GM19463 (cell line): ENCODE data around the gene SEPTIN3.
A peak's percentile ranks its signal among the peaks of the same experiment; 100 is the strongest.

Source experiments
- ATAC-seq: cut with Tn5 transposase; IDR thresholded peaks from one replicate; pipeline ENCODE4 v1.9.1; 2021; ENCODE audit warnings: mild to moderate bottlenecking, moderate library complexity; ENCODE audit not compliant: unreplicated experiment

SEPTIN3 gene, protein sequence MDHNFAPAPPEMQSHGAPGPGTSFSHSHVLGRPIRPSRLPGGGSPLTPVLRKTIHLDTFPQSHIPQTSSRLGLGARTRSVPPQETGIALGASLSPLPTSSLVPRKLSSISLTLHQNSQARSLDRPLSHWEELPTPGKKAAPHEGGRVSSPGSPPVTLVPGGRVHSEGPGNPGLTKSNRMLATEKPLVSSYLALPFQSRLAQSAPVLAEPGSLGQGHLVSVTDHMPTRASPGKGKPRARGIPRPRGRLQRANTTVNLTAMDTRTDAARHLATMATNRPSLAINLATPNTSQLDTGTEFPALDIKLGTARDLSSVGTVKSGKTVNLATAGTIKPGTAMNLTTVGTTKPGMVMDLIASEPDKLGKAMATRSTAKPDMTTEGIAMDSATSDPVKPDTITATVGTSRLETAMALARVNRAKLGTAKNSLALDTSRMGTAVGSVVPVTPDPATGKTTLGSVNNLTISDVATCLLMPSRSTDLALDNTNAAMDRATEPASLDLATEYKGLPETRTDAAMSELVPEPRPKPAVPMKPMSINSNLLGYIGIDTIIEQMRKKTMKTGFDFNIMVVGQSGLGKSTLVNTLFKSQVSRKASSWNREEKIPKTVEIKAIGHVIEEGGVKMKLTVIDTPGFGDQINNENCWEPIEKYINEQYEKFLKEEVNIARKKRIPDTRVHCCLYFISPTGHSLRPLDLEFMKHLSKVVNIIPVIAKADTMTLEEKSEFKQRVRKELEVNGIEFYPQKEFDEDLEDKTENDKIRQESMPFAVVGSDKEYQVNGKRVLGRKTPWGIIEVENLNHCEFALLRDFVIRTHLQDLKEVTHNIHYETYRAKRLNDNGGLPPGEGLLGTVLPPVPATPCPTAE

GRCh38 chr22:41969110-41969646, at the start of gene SEPTIN3:
Gene SEPTIN3 (plus strand): TSS chr22:41969443. CDS start chr22:41971493, 2,050 bp downstream.
- no peak for ATAC-seq

DNA sequence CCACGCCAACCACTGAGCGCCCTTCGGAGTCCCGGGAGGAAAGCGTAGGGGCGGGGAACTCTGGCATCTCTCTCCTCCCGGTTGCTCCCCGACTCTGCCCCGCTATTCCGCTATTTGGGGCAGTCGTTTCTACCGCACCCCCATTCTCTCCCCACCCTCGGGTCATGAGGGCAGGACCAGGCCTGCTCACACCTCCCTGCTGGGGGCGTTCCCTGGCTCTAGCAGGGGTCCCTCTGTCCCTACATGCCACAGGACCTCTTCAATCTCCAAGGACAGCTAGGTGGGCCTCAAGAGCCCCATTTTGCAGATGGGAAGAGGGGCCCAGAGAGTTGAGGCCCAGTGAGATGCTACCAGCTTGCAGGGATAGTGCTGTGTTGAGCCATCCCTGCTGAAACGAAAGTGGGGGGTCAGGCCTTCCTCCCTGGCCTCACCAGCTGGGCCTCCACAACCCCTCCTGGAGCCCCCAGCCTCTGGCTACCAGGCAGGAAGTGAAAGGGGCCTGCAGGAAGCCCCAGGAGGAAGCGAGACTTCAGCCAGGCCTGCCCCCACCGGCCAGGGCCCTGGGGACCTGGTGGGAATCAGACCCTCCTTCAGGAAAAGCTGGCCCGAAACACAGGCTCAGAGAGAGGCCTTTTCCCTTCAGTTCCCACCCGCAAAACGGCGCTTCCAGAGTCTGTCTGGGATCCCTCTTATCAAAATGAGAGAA, 48.8 kb upstream of the SEPTIN3 start:
- peak; percentile 25 for ATAC-seq

DNA sequence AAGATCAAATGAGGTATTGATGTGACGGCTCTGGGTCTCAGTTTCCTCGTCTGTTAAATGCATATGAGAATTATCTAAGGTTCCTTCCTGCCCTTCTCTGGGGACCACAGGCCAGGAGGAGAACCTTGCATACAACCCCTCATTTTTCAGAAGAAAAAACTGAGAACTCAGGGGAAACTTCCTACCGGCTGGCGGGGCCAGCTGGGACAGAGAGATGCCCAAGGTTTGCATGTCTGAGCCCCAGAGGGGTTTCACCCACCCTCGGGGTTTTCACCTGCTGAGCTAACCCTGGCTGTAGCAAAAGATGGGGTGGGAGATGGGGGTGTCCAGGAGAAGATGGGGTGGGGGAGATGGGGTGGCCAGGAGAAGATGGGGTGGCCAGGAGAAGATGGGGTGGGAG, 46.9 kb upstream of the SEPTIN3 start:
- ATAC-seq = no peak

DNA sequence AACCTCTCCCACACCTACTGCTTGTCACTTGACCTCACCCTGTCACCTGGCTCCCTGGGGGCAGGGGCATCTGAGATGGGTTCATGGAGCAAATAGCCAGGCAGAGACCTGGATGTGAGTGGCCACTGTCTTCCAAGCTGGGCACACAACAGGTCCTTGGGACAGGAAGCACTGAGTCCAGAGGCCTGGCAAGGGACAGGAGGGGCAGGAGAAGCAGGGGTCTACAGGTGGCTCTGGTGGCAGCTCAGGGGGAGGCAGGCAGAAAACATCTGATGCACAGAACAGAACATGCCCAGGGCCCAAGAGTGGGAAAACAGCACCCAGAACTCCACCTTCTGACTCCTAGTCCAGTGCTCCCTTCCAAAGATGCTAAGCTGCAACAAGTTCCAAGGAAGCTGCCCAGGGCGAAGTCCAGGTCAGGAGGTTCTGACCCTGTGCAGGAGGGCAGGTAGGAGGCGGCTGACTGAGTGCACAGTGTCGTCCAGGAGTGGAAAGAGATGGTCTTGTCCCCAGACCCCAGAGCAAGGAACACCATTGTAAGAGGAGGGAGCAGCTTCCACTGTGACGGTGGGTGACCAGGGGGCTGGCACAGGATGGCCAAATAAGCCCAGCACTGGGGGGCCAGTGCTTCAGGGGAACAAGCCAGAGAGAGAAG, 46.2 kb upstream of the SEPTIN3 start:
- no peak for ATAC-seq

GRCh38 chr22:41923595-41924276, 45.5 kb upstream of the SEPTIN3 start:
- no peak for ATAC-seq

DNA sequence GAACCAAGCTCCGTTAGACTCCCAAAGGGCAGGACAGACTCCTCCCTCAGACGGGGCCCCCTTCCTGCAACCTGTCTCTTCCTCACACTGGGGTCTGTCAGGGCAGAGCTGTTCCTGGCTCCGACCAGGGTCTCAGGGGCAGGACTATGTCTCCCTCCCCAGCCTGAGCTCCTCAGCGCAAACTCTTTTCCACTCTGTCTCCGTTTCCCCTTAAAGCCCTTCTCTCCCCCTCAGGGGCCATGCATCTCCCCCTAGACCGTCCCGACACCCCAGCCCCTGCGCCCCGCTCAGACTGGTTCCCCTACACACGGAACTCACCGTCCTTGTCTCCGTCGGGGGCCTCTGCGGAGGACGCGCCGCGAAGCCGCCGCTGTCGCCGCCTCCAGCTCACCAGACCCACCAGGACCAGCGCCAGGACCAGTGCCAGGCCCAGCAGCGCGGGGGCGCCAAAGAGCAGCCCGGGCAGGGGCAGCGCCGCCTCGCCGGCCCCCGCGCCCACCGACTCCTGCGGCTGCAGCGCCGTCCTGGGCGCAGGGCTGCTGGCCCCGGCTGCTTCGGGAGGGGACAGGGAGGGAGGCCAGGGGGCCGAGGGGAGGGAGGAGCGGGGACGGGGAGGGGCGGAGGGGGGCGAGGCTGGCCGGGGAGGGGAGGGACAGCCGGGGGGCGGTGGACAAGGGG, 43.3 kb upstream of the SEPTIN3 start:
- ATAC-seq = peak; percentile 47

DNA sequence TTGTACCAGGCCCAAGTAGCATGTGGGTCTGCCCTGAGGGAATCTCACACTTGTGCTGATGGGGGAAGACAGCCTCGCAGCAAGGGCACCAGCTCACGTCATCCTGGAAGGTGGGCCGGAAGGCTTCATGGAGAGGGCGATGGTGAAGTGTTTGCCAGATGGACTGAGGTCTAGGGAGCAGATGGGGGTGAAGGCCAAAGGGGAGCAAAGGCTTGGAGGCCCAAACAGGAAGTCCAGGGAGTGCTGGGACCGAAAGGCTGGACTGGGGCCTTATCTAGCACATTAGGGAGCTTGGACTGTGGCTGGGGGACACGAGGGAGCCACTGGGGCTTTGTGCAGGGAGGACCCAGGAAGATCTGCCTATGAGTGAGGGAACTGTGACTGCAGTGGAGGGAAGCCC, 41.4 kb upstream of the SEPTIN3 start:
- no peak for ATAC-seq

DNA sequence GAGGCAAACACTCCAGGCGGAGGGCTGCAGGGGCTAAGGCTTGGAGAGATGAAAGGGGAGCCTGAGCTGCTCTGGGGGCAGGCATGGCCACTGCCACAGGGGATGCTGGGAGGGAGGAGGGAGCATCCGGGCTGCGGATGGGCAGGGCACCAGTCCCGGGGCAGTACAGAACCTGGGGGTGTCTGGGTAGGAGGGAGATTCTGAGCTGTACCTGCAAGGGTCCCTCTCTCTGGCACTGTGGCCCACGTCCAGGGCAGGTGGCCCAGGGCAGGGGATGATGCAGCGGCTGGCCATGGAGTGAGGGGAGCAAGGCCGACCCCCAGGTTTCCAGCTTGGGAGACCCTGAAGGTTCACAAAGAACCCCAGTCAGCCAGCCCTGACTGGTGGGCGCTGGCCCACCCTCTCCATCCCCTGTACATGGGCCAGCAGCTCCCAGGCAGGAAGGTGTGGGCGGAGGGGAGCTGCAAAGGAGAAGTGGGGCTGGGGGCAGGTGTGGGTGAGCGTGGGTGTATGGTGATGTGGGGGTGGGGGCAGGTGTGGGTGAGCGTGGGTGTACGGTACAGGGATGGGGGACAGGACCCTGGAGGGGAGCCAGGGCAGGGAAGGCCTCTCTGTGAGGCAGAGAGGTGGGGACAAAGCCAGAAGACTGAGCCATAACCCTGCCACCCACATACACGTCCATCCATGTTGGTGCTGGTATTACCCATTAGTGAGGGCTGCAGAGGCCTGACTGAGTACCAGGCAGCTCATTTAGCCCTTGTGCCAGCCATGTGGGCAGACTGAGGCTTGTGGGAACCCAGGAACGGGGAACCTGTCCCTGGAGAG, 40.4 kb upstream of the SEPTIN3 start:
- ATAC-seq = no peak

- no peak for ATAC-seq
These were observed 39.8 kb upstream of the SEPTIN3 start for GRCh38 chr22:41929418-41929810.

- no peak for ATAC-seq
These were observed 37.5 kb upstream of the SEPTIN3 start for GRCh38 chr22:41931701-41932269.

- ATAC-seq = no peak
These were observed 36.9 kb upstream of the SEPTIN3 start for GRCh38 chr22:41932353-41932752.

DNA sequence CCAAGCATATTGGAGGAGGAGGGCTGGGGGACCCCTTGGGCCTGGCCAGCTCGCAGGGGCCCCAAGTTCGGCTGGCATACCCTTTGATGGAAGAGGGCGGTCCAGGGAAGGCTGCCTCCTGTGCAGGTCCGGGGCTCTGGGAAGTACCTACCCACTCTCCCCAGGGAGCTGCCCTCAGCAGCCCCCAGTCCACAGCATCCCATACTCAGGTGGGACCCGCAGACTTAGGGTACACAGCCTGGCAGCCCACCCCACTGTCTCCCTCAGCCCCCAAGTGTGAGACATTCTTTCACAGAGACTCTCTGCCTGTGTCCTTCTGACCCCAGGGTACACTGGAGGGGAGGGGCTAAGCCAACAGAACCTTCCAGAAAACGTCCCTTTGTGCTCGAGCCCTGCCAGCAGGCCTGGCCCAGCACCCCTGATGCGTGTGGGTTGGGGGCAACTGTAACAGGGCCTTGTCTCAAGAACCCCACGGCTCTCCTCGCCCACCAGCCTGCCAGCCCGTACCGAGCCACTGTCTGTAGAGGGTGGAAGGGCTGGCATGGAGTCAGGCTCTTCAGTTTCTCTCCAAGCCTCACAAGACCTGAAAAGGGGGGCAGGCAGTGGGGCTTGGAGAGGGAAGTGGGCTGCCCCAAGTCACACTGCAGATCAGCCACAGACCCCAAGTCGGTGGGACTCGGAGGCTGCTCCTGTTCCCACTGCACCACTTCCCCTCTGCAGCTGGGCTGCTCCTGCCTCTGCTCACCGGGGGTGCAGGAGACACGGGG, 35.6 kb upstream of the SEPTIN3 start:
- no peak for ATAC-seq

GRCh38 chr22:41934284-41935014, 34.8 kb upstream of the SEPTIN3 start:
- no peak for ATAC-seq

DNA sequence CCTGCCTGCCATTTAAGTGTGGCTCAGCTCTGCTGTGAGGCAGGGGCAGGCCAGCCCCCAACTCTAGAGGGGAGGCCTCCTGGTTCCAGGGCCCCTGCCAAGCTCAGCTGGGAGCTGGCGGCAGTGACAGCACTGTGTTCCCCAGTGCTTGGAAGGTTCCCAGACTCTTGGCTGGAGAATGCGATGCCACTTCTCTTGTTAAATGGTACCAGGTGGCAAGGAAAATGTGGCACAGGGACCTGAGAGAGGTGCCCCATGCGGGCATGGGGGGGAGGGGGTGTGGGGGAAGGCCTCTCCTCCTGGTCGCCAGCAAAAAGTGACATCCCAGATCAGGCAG, 34.3 kb upstream of the SEPTIN3 start:
- no peak for ATAC-seq

- ATAC-seq = no peak
These were observed 33.7 kb upstream of the SEPTIN3 start for GRCh38 chr22:41935509-41935908.

- ATAC-seq = no peak
These were observed 32.4 kb upstream of the SEPTIN3 start for GRCh38 chr22:41936894-41937169.
